AG09319 (cell line): Measurements from ENCODE around the gene NR2C1.

Source experiments
- DNase-seq: peaks from one replicate; pipeline ENCODE4 v3.0.0-alpha.2; 2010; ENCODE audit warnings: low read depth; ENCODE audit errors: extremely low read depth
- TF ChIP-seq, protein P1 (sequence below): IDR thresholded peaks from 2 replicates; pipeline ENCODE4 v1.5.1; 2011; ENCODE audit warnings: low read depth, mild to moderate bottlenecking, inconsistent platforms, low read length, moderate library complexity

The NR2C1 gene

DNA sequence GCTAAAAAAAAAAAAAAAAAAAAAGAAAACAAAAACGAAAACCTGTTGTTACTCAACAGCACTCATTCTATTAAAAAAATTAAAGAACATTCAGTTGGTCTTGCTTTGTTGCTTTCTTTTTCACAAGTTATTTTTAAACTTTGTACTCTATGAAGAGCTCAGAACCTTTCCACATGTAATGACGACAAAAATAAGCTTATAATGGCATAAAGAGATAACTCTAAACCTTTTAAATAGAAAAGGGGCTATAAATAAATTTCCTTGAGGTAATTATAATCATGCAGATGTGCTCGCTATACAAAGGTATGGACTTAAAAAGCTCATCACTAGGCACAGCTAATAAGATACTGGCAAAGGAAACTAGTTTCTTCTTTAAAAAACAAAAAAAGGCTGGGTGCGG lies 13.4 kb downstream of the NR2C1 start:
- no peak for DNase-seq
- TF ChIP-seq, protein P1, sequence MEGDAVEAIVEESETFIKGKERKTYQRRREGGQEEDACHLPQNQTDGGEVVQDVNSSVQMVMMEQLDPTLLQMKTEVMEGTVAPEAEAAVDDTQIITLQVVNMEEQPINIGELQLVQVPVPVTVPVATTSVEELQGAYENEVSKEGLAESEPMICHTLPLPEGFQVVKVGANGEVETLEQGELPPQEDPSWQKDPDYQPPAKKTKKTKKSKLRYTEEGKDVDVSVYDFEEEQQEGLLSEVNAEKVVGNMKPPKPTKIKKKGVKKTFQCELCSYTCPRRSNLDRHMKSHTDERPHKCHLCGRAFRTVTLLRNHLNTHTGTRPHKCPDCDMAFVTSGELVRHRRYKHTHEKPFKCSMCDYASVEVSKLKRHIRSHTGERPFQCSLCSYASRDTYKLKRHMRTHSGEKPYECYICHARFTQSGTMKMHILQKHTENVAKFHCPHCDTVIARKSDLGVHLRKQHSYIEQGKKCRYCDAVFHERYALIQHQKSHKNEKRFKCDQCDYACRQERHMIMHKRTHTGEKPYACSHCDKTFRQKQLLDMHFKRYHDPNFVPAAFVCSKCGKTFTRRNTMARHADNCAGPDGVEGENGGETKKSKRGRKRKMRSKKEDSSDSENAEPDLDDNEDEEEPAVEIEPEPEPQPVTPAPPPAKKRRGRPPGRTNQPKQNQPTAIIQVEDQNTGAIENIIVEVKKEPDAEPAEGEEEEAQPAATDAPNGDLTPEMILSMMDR, result no peak

- TF ChIP-seq, protein P1, result no peak
- DNase-seq, result no peak
These were observed 16.0 kb downstream of the NR2C1 start for GRCh38 chr12:95057424-95057823.

DNA sequence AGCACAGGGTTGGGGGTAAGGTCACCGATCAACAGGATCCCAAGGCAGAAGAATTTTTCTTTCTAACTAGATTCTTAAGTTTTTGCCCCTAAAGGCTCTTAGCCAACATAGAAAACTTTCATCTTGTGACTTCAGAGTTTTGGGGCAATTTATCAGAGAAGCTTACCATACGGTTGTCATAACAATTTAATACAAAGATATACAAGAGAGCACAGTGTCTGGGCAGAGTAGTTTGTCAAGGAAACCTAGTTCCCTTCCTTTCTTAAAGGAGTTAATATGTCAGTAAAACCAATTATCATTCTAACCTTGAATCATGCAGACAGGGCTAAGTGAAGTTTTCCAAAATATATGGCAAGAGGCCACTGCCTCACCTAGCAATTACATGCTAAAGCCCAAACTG lies 18.4 kb downstream of the NR2C1 start:
- TF ChIP-seq, protein P1, result no peak
- no peak for DNase-seq

- DNase-seq, result no peak
- TF ChIP-seq, protein P1, result no peak
These were observed 19.2 kb downstream of the NR2C1 start for GRCh38 chr12:95054206-95054605.

DNA sequence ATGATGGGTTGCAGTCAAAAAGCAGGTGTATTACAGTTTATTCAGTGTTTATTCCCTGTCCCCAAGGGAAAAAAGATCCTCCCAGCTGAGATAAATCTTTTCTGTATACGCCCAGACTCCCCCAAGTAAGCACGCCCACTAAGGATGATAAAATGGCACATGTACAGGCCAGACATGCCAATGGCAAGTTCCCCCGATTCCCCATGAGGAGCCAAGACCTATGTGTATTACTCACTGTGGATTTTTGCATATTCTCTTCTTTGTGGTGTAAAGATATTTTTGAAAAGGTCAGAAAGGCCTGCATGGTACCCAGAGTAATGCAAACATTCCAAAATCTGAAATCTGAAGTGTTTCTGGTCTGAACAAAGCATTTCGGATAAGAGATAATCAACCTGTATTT lies 22.2 kb downstream of the NR2C1 start:
- DNase-seq, result no peak
- TF ChIP-seq, protein P1, result no peak

- no peak for DNase-seq
- TF ChIP-seq, protein P1, result no peak
These were observed 35.5 kb downstream of the NR2C1 start for GRCh38 chr12:95037906-95038305.

GRCh38 chr12:95034750-95035149 lies 38.7 kb downstream of the NR2C1 start:
- TF ChIP-seq, protein P1, result no peak
- no peak for DNase-seq

GRCh38 chr12:95022477-95022876 lies 50.9 kb downstream of the NR2C1 start:
- TF ChIP-seq, protein P1, result no peak
- no peak for DNase-seq
